ENCODE data around the gene KCNK10.

KCNK10 gene

GRCh38 chr14:88146881-88147649 lies 176.0 kb downstream of the KCNK10 start:
- DNase-seq (ENCODE audit: low read depth): no peak
- H3K4me3 ChIP-seq (replicated peaks; ENCODE audit: low read depth, low read length): no peak overlapping the region
- no peak for TF ChIP-seq CTCF (IDR thresholded peaks at IDR 0.05; ENCODE audit: low read length, missing control alignments)

GRCh38 chr14:88143810-88144209 lies 179.3 kb downstream of the KCNK10 start:
- H3K4me3 ChIP-seq (replicated peaks; ENCODE audit: low read depth, low read length): no peak overlapping the region
- no peak for TF ChIP-seq CTCF (IDR thresholded peaks at IDR 0.05; ENCODE audit: low read length, missing control alignments)
- no peak for DNase-seq (ENCODE audit: low read depth)

GRCh38 chr14:88142997-88143396 lies 180.1 kb downstream of the KCNK10 start:
- DNase-seq (ENCODE audit: low read depth): no peak
- H3K4me3 ChIP-seq (replicated peaks; ENCODE audit: low read depth, low read length): no peak overlapping the region
- no peak for TF ChIP-seq CTCF (IDR thresholded peaks at IDR 0.05; ENCODE audit: low read length, missing control alignments)

- DNase-seq (ENCODE audit: low read depth): no peak
- TF ChIP-seq CTCF (IDR thresholded peaks at IDR 0.05; ENCODE audit: low read length, missing control alignments): no peak
- H3K4me3 ChIP-seq (replicated peaks; ENCODE audit: low read depth, low read length): no peak overlapping the region
Observed at GRCh38 chr14:88140874-88141273, 182.2 kb downstream of the KCNK10 start.

- TF ChIP-seq CTCF (IDR thresholded peaks at IDR 0.05; ENCODE audit: low read length, missing control alignments): no peak
- DNase-seq (ENCODE audit: low read depth): no peak
- no peak overlapping the region for H3K4me3 ChIP-seq (replicated peaks; ENCODE audit: low read depth, low read length)
Observed at GRCh38 chr14:88137327-88137726, 185.7 kb downstream of the KCNK10 start.

Data from fibroblast of pulmonary artery (primary cell).